Measurements from ENCODE around the gene PM20D1. TPM values are rescaled to one million over a fixed set of nuclear protein-coding genes. Genes with fewer than 3 reads are reported as not detected.

The PM20D1 gene
- total RNA-seq, 4 donors from 2014 or later = not detected

DNA sequence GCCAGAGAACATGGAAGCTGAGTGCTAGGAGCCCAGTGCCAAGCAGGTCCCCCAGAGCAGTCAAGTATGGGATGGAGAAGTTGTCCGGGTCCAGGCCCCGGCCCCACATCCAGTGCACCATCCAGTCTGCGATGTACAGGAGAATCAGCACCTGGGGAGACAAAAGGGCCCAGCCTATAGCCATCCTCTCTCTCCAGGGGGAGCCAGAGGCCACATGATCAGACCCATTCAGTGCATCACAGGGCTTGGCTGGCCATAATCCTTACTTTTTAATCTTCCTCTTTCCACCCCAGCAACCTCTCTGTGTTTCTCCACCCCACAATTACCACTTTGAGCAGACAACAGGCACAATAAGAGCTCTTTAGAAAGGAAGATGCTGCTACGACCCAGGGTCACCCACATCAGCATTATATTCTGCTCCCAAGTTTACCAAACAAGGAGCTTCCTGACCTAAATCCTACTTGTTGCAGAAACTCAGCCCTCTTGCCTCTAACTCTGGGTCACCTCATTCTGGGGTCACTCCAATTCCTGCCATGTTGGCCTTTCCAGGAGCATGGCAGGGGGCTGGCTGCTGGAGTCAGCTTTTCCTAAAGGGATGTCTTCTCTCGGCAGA, 58.3 kb downstream of the PM20D1 start:
- intact Hi-C loops (cut with DNase I; ENCODE audit: low total_unique reads) (loop anchor here (1.0 to 2.0 kb wide), 3 partner anchors 127 to 315 kb away; no protein-coding TSS in a partner anchor), in situ Hi-C loops (cut with MboI; ENCODE audit: low sequenced_read_pairs in 4 of 4) (loop anchor here (5.0 to 25.0 kb wide), 8 partner anchors 116 to 321 kb away; partner anchors contain the start of gene AVPR1B (in 1 of the 4))
- ATAC-seq (peak; percentile 79 to 84), DNase-seq (peak; percentile 37 to 65)
- Histone ChIP-seq H3K36me3 (peaks cover 0 to 51% of the 10 kb centered on the region in 2 donors), H3K9me3 (no peaks in the 10 kb centered on the region), H3K4me3 (no peak overlapping the region), H3K27ac (peak overlapping the region in 3 of 4 donors; percentile 2 to 45 (median 37)), H3K27me3 (no peaks in the 10 kb centered on the region), H3K4me1 (peaks cover 0 to 5% of the 10 kb centered on the region in 2 donors)
- no peak for TF ChIP-seq POLR2A (IDR thresholded peaks at IDR 0.05)
- TF ChIP-seq, protein P1, sequence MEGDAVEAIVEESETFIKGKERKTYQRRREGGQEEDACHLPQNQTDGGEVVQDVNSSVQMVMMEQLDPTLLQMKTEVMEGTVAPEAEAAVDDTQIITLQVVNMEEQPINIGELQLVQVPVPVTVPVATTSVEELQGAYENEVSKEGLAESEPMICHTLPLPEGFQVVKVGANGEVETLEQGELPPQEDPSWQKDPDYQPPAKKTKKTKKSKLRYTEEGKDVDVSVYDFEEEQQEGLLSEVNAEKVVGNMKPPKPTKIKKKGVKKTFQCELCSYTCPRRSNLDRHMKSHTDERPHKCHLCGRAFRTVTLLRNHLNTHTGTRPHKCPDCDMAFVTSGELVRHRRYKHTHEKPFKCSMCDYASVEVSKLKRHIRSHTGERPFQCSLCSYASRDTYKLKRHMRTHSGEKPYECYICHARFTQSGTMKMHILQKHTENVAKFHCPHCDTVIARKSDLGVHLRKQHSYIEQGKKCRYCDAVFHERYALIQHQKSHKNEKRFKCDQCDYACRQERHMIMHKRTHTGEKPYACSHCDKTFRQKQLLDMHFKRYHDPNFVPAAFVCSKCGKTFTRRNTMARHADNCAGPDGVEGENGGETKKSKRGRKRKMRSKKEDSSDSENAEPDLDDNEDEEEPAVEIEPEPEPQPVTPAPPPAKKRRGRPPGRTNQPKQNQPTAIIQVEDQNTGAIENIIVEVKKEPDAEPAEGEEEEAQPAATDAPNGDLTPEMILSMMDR (IDR thresholded peaks at IDR 0.05 in 4 of 5, conservative IDR thresholded peaks at IDR 0.05 in 1 of 5) = peak; percentile 59 to 81 (median 67)

DNA sequence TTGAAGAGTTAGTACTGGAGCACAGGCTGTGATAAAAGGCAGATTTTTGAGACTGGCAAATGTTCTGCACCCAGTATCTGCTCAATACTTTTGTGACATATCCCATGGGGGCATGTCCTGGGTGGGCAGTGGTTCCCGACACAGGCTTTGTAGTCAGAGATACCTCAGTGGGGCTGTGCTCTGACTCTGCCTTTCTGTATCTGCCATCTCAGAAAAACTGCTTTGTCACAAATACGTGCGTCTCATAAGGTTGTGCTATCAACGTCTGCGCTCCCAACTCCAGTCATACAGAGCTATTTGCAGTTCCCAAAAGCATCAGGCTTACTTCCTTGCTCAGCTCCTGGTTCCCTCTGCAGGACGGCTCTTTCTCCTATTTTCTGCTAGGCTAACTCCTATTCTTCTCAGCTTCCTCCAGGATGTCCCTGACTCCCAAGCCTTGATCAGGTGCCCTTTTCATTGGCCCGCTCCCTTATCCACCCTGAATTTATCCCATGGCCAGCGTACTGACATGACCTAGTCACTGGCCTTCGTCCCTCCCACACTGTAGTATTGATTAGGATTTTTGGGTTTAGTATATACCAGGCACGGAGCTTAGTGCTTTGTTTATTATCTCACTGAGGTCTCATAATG, 62.5 kb downstream of the PM20D1 start:
- in situ Hi-C loops (cut with MboI; ENCODE audit: low sequenced_read_pairs in 4 of 4) = loop anchor here in 2 of 4 donors (25.0 kb wide), 2 partner anchors 125 to 325 kb away; partner anchors contain the start of gene AVPR1B (in 1 of the 2)
- Histone ChIP-seq H3K36me3 (peaks cover 0 to 13% of the 10 kb centered on the region in 2 donors), H3K27me3 (no peaks in the 10 kb centered on the region), H3K27ac (no peak overlapping the region), H3K4me3 (no peak overlapping the region), H3K9me3 (no peaks in the 10 kb centered on the region), H3K4me1 (peaks cover 15 to 23% of the 10 kb centered on the region in 2 donors)
- DNase-seq = no peak
- TF ChIP-seq, protein P1 (IDR thresholded peaks at IDR 0.05 in 4 of 5, conservative IDR thresholded peaks at IDR 0.05 in 1 of 5) = no peak
- TF ChIP-seq POLR2A (IDR thresholded peaks at IDR 0.05) = no peak
- no peak for ATAC-seq
- intact Hi-C loops (cut with DNase I; ENCODE audit: low total_unique reads) = no loop called here

DNA sequence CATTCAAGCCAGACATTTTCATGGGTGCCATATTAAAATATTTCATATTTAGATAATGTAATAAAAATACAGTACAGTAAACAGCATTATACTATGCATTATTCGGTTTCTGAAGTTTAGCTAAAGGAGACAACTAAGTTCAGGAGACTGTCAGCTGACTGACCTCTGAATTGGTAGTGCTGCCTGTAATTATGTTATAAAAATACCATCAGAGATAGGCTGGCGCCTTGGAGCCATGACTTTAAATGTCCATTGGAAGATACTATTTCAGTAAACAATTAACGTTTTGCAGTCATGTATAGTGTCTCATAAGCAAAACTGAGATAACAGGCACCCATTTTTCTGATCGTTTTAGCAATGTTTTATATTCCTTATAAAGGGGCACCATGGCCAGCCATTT, 63.3 kb downstream of the PM20D1 start:
- no peaks in the 10 kb centered on the region for H3K27me3 ChIP-seq

DNA sequence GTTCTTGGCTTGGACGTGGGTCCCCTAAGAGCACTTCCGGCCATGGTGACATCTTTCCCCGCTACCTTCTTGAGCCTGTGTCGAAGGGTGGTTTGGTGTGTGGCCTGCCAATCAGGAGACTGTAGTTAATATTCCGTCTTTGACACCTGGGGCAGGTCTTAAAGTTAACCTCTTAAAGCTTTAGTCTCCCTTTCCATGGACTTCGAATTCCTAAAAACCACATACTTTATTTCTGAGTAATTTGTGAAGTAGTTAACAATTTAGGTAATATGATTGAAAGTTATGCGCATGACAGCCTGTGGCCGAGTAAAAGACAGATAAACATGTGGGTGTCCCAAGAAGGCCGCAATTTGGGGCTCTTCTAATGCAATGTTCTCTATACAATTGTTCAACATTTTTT, 64.5 kb downstream of the PM20D1 start:
- intact Hi-C loops (cut with DNase I; ENCODE audit: low total_unique reads) (no loop called here), in situ Hi-C loops (cut with MboI; ENCODE audit: low sequenced_read_pairs in 4 of 4) (loop anchor here in 2 of 4 donors (25.0 kb wide), 2 partner anchors 127 to 327 kb away; partner anchors contain the start of gene AVPR1B (in 1 of the 2))
- Histone ChIP-seq H3K27me3 (no peaks in the 10 kb centered on the region), H3K9me3 (no peaks in the 10 kb centered on the region), H3K4me1 (peaks cover 15 to 23% of the 10 kb centered on the region in 2 donors), H3K27ac (peak overlapping the region in 1 of 4 donors; percentile 80), H3K4me3 (no peak overlapping the region), H3K36me3 (peaks cover 0 to 2% of the 10 kb centered on the region in 2 donors)
- ATAC-seq = no peak
- no peak for TF ChIP-seq POLR2A (IDR thresholded peaks at IDR 0.05)
- TF ChIP-seq, protein P1 (IDR thresholded peaks at IDR 0.05 in 4 of 5, conservative IDR thresholded peaks at IDR 0.05 in 1 of 5) = no peak
- no peak for DNase-seq

More for the DNA sequence above, 63.3 kb downstream of the PM20D1 start:
- DNase-seq (no peak), ATAC-seq (no peak)
- in situ Hi-C loops (cut with MboI; ENCODE audit: low sequenced_read_pairs in 4 of 4) (loop anchor here in 2 of 4 donors (25.0 kb wide), 2 partner anchors 126 to 326 kb away; partner anchors contain the start of gene AVPR1B (in 1 of the 2)), intact Hi-C loops (cut with DNase I; ENCODE audit: low total_unique reads) (no loop called here)
- Histone ChIP-seq H3K36me3 (peaks cover 0 to 13% of the 10 kb centered on the region in 2 donors), H3K4me3 (no peak overlapping the region), H3K27ac (peak overlapping the region in 2 of 4 donors; percentile 5 to 17), H3K4me1 (peaks cover 15 to 23% of the 10 kb centered on the region in 2 donors), H3K9me3 (no peaks in the 10 kb centered on the region)
- TF ChIP-seq, protein P1 (IDR thresholded peaks at IDR 0.05 in 4 of 5, conservative IDR thresholded peaks at IDR 0.05 in 1 of 5) = no peak
- TF ChIP-seq POLR2A (IDR thresholded peaks at IDR 0.05) = no peak

All from gastrocnemius medialis (tissue), 4 donors.